SK-N-DZ (cell line): Measurements from ENCODE around the gene LRRC45.

Experiments used
- DNase-seq: peaks from one replicate; pipeline ENCODE4 v3.0.0-alpha.2; 2015; ENCODE audit warnings: low spot score

The LRRC45 gene

DNA sequence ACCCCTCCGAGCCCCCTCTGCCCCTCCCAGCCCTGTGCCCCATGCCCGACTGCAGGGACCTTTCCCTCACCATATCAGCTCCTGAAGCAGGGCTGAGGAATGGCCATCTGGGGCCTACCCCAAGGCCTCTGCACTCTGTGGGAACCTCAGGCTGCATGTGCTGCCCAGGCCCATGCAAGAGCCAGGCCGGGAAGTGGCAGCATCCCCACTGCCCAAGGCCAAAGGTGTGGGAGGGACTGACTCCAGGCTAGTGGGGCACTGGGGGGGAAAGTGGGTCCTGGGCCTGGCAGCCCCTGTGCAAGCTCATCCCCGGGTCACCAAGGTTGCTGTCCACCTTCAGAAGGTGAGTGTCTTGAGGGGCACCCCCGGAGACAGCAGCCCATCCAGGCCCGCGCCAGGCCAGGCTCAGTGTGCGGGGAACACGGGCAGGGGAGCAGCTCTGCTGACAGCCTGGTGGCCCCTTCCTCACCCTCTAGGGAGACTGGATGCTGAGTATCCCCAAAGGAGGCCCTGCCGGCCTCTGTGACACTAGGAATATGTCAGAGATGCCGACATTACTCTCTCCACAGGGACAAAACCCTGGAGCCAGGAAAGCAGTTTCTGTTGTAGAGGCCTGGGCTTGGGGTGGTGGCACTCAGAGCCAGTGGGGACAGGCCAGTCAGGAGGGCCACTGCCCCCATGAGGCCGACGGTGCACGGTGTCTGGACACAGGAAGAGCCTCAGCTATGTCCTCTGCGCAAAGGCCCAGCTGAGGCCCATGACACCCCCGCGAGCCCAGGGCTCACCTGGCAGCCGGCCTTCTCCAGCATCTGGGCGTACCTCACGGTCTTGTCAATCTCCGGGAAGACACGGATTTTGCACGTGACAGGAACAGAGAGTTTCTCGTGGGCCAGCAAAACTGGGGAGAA is 39.2 kb downstream of the LRRC45 start:
- no peak for DNase-seq

DNA sequence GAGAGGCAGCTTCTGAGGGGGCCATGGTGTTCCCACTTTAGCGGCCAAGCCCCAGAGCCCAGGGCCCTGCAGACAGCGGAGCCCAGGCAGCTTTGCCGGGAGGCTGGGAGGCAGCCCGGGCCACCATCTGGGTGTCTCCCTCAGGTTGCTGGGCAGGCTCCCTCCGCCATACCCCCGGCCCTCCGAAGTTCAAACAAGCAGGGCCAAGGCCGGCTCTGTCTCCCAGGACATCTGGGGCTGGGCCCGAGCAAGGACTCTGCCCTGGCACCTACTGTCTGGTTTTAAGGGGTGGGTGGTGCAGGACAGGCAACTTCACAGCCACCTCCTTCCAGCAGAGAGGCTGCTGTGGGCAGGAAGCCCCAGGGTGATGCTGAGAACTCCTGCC is 39.9 kb downstream of the LRRC45 start:
- DNase-seq = no peak

DNA sequence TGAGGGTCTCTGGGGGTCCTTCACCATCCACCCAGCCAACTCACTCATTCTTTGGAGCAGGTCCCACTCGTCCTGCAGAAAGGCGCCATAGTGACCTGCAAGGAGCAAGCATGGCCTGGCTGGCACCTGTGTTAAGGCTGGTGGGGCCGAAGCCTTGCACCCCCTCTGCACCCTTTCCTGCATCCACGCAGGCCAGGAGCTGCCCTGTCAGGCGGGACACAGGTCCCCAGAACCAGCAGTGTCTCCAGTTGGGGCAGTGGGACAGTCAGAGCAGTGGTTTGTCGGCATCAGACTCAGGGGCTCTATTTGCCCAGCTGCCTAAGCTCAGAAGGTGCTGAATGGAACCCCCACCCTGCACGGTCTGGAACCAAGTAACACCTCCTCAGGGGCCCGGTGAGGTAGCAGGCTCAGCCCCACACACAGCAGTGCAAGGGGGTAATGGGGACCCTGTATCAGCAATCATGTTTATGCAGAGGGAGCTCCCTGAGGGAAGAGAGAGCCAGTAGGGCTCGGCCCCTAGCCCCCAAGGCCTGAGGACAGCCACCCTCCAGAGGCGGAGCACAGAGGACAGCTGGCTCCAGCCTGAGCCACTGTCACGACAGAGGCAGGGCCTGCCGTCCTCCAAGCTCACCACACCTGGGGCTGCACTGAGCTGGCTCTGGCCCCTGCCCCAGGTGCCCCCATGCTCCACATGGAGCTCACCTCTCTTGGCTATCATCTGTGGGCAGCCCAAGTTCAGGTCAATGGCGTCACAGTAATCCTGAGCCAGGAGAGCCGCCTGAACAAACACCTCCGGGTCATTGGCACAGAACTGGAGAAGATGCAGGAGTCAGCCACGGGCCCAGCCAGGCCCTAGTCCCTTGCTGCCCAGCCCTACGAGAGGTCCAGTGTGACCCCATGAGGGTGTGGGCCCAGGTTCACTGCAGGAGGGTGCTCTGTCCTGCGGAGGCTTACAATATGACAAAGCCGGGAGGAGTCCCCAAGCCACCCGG is 40.6 kb downstream of the LRRC45 start:
- DNase-seq = no peak

DNA sequence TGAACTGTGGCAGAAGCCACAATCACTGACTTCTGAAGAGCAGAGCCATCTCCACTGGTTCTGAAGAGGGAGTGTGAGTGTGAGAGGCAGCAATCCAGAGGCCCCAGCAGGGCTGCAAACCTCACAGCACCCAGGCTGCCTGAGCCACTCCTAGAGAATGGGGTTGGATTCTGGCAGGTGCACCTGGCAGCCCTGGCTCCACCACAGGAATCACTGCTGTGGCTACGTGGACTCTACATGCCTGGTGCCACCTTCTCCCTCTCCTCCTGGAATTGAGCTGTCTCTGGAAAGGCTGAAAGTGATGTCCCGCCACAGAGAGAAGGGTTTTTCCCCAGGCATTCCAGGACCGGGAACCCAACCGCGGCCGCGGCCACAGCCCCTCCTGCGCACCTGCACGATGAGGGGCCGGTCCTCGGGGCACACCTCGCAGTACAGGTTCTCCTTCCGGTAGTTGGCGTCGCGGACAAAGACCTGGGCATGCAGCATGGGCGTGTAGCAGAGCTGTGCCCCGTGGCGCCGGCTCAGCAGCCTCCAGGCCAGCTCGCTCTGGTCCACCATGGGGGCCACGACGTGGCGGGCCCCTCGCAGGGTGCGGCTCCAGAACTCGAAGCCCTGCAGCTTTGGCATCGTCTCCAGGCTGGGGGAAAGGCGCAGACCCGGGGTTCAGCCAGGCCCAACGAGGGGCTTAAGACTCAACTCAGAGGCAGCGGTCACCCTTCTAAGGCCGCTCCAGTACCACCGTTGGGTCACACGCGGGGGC is 41.5 kb downstream of the LRRC45 start:
- no peak for DNase-seq

DNA sequence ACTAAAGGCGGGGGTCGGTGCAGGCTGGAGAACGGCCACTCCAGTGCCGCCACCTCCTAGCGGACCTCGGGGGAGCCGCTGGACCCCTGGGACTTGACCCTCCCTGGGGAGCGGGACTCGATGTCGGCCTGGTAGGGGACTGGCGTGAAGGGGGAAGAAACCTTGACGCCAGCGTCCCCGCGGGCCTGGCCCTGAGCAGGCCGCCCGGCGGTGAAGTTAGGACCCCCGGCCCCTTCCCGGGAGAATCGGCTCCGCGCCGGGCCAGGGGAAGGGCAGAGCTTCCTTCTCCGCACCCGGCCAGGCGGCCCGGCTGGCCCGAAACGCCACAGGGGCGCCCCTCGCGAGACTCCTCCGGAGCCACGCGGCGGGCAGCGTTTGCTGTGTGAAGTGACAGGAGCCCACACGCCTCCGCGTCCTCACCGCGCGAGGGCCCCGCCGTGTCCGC is 42.1 kb downstream of the LRRC45 start:
- no peak for DNase-seq

DNA sequence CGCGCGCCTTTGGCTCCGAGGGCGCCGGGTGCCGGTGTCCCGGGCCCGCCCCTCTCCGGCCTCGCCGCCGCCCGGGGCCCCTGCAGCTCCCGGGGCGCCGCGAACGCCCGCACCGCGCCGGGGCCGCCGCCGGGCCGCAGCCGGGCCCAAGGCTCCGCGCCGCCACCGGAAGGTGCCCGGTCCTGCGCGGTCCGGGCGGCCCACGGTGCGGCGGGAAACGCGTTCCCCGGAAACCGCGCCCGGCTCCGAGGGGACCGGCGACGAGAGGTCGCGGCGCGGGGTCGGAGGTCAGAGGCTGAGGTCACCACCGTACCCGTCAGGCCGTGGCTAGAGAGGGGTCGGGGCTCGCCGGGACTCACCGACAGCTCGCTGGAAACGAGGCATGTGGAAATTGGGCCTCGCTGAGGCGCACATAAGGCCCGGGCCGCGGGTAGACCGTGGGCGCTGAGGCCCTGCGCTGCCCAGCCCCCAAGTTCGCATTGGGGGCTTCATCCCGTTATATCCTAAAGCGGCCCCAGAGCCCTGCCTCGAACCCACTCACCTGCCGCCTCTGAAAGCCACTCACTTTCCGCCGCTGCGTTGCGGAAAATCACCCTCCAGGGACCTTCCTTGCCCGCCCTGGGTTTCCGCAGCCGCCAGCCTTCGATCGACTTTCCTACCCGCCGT is 42.7 kb downstream of the LRRC45 start, which contains the start of gene DUS1L:
Gene DUS1L (minus strand): TSS at position 167 of the 666 bp plus-strand sequence. CDS start 745 bp downstream, outside the sequence.
- DNase-seq = peak; percentile 56

DNA sequence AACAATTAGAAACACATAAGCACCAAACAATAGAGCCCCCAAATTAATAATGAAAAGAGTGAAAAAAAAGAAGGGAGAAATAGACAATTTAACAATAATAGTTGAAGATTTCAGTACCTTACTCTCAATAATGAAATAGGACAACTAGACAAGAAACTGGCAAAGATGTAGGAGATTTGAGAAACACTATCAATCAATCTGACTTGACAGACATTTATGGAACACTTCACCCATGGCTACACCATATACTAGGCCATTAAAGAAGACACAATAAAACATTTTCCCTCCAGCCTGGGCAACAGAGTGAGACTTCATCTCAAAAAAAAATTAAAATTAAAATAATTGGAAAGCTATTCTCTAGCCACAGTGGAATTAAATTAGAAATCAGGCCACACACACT is 47.5 kb downstream of the LRRC45 start:
- no peak for DNase-seq

DNA sequence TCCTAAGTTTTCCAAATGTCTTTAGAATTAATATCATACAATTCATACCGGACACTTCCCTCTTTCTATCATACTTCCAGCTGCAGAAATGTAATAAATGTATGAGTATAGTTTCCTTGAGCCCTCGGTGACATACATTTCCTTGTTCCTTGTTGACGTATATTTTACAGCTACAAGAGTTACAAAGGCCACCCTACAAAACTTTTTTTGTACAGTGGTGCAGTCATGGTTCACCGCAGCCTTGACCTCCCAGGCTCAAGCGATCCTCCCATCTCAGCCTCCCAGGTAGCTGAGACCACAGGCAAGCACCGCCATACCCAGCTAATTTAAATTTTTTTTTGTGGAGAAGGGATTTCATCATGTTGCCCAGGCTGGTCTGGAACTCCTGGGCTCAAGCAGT is 49.7 kb downstream of the LRRC45 start:
- no peak for DNase-seq

DNA sequence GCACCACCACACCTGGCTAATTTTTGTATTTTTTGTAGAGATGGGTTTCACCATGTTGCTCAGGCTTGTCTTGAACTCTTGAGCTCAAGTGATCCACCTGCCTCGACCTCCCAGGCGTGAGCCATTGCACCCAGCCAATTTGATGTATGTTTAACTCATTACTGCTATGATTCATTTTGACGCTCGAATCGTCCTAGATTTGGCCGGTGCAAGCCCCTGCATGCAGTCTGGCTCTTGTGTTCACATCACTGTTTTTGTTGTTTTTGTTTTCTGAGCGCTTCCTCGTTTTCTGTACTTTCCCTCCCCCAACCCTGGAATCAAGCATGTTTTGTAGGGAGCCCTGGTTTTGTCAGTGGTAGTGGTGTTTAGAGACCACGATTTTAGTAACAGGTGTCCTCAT is 50.3 kb downstream of the LRRC45 start:
- no peak for DNase-seq

DNA sequence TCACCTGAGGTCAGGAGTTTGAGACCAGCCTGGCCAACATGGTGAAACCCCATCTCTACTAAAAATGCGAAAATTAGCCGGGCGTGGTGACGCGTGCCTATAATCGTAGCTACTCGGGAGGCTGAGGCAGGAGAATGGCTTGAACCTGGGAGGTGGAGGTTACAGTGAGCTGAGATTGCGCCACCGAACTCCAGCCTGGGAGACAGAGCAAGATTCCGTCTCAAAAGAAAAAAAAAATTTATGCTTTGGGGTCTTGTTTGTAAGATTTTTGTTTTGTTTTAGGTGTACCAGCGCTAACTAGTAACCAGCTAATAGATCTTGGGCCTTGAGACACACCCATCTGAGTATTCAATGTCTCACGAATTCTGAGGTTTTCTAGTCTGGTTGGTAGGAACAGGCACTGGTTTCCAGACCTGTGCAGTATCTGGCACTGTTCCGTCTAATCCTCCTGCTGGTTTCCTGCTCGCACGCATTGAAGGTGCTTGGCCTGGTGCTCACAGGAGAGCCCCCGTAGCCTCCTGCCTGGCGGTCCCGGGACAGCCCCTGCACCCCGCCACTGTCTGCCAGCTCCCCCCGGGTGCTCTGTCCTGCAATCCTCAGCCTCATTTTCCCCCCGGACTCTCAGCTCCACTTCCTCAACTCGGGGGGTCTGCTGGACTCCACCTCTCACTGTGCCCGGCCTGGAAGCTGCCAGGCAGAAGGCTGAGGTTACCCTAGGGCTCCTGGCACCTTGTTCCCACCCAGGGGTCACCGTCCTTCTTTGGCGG is 53.1 kb downstream of the LRRC45 start:
- no peak for DNase-seq

DNA sequence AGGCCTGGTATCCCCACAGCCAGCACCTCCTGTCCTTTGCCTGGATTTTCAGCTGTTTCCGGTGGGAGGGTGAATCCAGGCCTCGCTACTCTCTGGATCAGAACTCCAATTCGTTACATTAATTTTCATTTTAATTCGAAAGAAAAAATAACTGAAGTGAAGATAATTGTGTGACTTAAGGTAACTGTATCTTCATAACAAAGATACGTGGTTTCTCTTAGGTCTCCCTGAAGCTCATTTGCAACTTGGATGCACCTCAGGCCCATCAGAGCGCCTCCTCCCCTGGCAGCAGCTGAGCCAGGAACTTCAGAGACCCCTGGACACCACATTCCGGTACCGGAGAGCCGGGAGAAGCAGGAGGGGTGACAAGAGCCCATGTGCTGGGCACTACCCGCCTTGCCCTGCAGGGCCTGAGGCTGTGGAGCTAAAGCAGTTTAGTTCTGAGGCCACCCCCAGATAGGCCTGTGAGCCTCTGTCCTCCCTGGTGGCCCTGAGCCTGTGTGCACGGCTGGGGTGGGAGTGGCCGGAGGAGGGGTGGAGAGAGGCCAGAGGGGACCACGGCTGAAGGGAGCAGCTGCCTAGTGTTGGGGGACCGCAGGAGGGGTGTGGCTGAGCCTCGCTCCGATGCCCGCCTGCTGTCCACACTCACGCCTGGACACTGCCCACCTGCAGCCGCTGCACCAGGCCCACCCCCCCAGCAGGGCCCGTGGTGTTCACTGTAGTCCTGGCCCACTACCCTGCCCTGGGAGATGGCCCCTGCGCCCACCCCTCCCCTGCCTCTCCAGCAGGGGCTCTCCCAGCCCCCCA is 53.9 kb downstream of the LRRC45 start:
- no peak for DNase-seq

DNA sequence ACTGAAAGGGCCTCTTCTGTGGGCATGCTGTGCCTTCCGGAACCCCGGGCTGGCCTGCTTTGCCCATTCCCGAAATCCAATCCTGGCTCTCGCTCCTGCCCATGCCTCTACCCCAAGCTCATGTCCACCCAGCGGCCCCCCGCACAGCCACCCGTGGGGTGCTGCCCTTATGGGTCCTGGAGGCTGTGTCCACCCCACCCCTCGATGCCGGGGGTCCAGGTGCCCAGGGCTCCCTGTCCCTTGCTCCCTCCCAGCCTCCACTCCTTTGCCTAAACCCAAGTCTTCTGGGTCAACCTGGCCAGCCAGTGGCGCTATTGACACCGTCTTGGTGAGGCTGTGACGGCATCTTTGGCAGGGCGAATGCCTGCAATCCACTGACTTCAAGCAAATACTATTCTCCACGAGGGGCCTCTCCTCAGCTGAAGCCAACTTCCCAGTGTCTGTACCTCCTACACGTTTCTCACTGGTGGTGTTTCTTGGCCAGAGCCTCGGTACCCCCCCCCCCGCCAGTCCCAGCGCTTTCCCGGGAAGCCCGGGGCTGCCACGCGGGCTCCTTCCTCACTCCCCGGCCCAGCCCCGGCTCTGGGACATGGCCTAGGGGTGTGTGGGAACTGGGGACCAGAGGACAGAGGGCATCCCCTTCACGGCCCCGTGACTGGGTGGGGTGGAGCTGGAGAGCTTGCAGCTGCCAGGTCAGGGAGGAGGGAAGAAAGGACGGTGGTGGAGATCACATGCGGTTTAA is 54.7 kb downstream of the LRRC45 start:
- no peak for DNase-seq

DNA sequence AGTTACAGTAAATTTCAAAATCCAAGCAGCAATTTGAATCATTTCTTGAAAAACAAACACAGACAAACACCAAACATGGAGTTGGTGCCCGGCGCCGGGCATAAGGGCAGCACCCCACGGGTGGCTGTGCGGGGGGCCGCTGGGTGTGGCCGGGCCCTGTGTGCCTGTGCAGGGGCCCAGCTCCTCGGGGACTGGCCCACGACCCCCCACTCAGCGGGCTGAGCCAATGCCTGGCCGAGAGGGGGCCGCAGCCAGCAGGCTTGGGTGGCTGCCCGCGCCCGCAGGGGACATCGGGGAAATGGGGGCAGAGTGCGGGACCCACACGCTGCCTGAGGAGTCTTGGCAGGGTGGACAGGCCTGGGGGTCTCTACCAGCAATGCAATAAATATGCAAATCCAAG is 55.3 kb downstream of the LRRC45 start:
- DNase-seq = no peak

DNA sequence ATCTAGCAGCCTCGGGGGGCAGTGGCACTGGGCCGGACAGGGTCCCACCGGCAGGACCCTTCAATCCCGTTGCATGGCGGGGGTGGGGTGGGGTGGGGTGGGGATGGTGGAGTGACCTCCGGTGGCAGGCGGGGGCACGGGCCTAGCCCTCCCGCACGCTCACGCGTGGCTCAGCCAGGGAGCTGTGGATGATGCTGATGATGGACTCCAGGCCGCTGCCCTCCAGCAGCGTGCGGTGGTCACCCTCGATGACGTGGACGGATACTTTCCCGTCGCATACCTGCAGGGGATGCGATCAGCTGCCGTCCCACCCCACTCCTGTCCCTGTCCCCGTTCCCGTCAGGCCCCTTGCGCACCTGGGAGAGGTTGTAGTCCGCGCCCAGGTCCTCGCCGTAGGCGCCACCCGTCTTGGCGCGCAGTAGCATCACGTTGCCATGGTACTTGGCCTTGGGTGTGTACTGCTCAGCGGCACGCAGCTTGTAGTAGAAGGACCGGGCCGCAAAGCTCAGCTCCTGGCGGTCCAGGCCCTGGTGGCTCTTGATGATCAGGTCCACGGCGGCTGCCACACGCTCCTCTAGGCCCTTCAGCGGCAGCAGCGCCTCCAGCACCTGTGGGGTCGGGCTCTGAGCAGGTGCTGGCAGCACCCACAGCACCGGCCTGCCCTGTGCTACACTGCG is 56.0 kb downstream of the LRRC45 start:
- DNase-seq = no peak

DNA sequence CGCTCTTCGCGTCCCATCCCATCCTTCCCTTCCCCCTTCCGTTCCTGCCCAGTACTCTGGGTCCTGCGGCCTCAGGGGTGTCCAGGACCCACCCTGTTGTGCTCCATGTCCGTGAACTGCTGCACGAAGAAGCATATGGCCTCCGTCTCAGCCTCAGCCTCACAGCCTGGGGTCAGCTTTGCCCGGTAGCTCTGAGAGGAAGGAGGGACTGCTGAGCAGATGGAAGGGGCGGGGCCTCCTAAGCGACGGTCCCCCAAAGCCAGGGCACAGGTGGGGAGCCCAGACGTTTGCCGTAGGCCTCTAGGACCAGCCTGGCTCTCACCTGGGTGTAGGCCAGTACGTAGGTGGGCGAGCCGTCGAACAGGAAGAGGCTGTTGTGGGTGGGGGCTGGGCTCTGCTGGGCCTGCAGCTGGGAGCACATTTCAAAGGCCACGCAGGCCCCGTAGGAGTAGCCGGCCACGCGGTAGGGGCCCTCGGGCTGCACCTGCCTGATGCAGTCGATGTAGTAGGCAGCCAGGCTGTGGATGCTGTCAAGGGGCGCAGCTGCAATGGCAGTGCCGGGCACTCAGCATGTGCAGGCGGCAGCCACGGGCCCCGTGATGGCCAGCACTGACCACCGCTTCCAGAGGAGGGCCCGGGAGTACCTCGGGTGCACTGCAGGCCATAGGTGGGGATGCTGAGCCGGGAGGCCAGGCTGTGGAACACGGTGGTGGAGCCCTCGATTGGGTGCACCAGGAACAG is 57.1 kb downstream of the LRRC45 start:
- DNase-seq = no peak
